Nephron (organoid): Measurements from ENCODE around the gene ICE2.

Experiments used
- H3K27ac Mint-ChIP-seq, 3 experiments: 2 replicates each; pipeline ENCODE4 v1.8.0; 2020; ENCODE audit warnings: mixed read lengths in 3 of 3, mild to moderate bottlenecking in 2 of 3, moderate library complexity in 1 of 3
- H3K27me3 Mint-ChIP-seq: 2 replicates; pipeline ENCODE4 v1.8.0; 2021; ENCODE audit warnings: low read depth, mild to moderate bottlenecking, moderate library complexity, mixed read lengths
- H3K36me3 Mint-ChIP-seq: 2 replicates; pipeline ENCODE4 v1.8.0; 2020; ENCODE audit warnings: low read depth, mixed read lengths
- H3K4me1 Mint-ChIP-seq: 2 replicates; pipeline ENCODE4 v1.8.0; 2020; ENCODE audit warnings: mixed read lengths
- H3K4me3 Mint-ChIP-seq, 3 experiments: 2 replicates each; pipeline ENCODE4 v1.8.0; 2020; ENCODE audit warnings: mild to moderate bottlenecking in 3 of 3, mixed read lengths in 3 of 3, moderate library complexity in 2 of 3
- H3K9me3 Mint-ChIP-seq: 2 replicates; pipeline ENCODE4 v1.8.0; 2020; ENCODE audit warnings: mixed read lengths
- CTCF ChIP-seq, 3 experiments: fragments of 200-600 bp; sonication (generic); IDR thresholded peaks; one replicate each; pipeline ENCODE4 v1.5.0; 2021; ENCODE audit warnings: antibody characterized with exemption in 3 of 3; ENCODE audit not compliant: unreplicated experiment in 3 of 3

Gene ICE2

GRCh38 chr15:60371175-60372051, 107.5 kb downstream of the ICE2 start:
- peaks cover 60% of the 10 kb centered on the region for H3K36me3 Mint-ChIP-seq
- H3K27ac Mint-ChIP-seq, result peak overlapping the region; percentile 70 to 97 (median 94)
- H3K4me3 Mint-ChIP-seq, result peak overlapping the region in 1 of 3 experiments; percentile 54
- H3K9me3 Mint-ChIP-seq, result no peaks in the 10 kb centered on the region
- TF ChIP-seq CTCF (IDR thresholded peaks at IDR 0.05; ENCODE audit: unreplicated experiment in 3 of 3), result no peak
- H3K27me3 Mint-ChIP-seq, result peaks cover 3% of the 10 kb centered on the region
- peaks cover 65% of the 10 kb centered on the region for H3K4me1 Mint-ChIP-seq

GRCh38 chr15:60370869-60371136, 108.1 kb downstream of the ICE2 start:
- H3K27me3 Mint-ChIP-seq, result no peaks in the 10 kb centered on the region

GRCh38 chr15:60370105-60370868, 108.7 kb downstream of the ICE2 start:
- Mint-ChIP-seq H3K4me1 (peaks cover 57% of the 10 kb centered on the region), H3K4me3 (no peak overlapping the region), H3K27me3 (no peaks in the 10 kb centered on the region), H3K36me3 (peaks cover 56% of the 10 kb centered on the region), H3K27ac (peak overlapping the region; percentile 70 to 97 (median 94)), H3K9me3 (peaks cover 2% of the 10 kb centered on the region)
- TF ChIP-seq CTCF (IDR thresholded peaks at IDR 0.05; ENCODE audit: unreplicated experiment in 3 of 3), result no peak

More at GRCh38 chr15:60370869-60371136, 108.1 kb downstream of the ICE2 start:
- peak overlapping the region; percentile 70 to 97 (median 94) for H3K27ac Mint-ChIP-seq
- H3K9me3 Mint-ChIP-seq, result no peaks in the 10 kb centered on the region
- peaks cover 59% of the 10 kb centered on the region for H3K4me1 Mint-ChIP-seq
- H3K4me3 Mint-ChIP-seq, result no peak overlapping the region
- TF ChIP-seq CTCF (IDR thresholded peaks at IDR 0.05; ENCODE audit: unreplicated experiment in 3 of 3), result no peak
- H3K36me3 Mint-ChIP-seq, result peaks cover 58% of the 10 kb centered on the region

GRCh38 chr15:60369696-60370095, 109.2 kb downstream of the ICE2 start:
- Mint-ChIP-seq H3K36me3 (peaks cover 58% of the 10 kb centered on the region), H3K27me3 (no peaks in the 10 kb centered on the region), H3K4me1 (peaks cover 53% of the 10 kb centered on the region), H3K4me3 (no peak overlapping the region), H3K27ac (peak overlapping the region in 2 of 3 experiments; percentile 83 to 94), H3K9me3 (peaks cover 2% of the 10 kb centered on the region)
- no peak for TF ChIP-seq CTCF (IDR thresholded peaks at IDR 0.05; ENCODE audit: unreplicated experiment in 3 of 3)
